Prostate gland (tissue), 2 donors: Measurements from ENCODE around the gene HLA-DQB1.

ENCODE experiments used
- POLR2AphosphoS5 ChIP-seq: sonication (generic); formaldehyde crosslinking; IDR thresholded peaks from one replicate; pipeline ENCODE4 v1.6.1; 2017; ENCODE audit warnings: antibody characterized with exemption
- TF ChIP-seq, protein P1 (sequence below), 4 experiments: fragments of 200-600 bp in 2 of 4; fragments of 450-650 bp in 2 of 4; sonication (generic) in 2 of 4; IDR thresholded peaks; 1 replicate in 3 of 4; 2 replicates in 1 of 4; pipeline ENCODE4 v1.5.1; 2016 to 2019; ENCODE audit warnings: antibody characterized with exemption in 4 of 4, mild to moderate bottlenecking in 2 of 4, moderate library complexity in 2 of 4

DNA sequence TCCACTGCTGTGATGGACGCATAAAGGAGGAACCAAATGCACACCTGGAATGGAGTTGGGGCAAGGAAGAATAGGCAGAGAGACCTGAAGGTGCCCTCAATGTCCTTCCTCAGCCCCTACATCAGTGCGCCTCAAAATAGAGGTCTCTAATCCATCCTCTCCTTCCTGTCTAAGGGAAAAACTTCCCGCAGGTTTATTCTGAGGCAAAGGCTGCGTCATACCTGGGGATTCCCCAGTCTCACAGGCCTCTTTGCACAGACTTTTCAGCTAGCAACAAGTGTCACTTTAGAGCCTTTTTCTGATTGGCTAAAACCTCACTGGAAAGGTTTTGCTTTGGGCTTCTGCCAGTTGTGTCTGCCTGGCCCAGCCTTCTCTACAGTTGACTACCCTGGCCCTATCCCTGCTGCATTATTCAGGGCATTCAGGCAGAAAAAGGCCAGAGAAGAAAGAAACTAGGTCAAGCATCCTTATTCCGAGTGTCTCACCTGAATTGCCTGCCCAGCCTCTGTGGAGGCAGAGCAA is 1.8 kb upstream of the HLA-DQB1 start:
- peak; percentile 55 for TF ChIP-seq POLR2AphosphoS5
- TF ChIP-seq, protein P1, sequence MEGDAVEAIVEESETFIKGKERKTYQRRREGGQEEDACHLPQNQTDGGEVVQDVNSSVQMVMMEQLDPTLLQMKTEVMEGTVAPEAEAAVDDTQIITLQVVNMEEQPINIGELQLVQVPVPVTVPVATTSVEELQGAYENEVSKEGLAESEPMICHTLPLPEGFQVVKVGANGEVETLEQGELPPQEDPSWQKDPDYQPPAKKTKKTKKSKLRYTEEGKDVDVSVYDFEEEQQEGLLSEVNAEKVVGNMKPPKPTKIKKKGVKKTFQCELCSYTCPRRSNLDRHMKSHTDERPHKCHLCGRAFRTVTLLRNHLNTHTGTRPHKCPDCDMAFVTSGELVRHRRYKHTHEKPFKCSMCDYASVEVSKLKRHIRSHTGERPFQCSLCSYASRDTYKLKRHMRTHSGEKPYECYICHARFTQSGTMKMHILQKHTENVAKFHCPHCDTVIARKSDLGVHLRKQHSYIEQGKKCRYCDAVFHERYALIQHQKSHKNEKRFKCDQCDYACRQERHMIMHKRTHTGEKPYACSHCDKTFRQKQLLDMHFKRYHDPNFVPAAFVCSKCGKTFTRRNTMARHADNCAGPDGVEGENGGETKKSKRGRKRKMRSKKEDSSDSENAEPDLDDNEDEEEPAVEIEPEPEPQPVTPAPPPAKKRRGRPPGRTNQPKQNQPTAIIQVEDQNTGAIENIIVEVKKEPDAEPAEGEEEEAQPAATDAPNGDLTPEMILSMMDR (IDR thresholded peaks at IDR 0.05): no peak
